Measurements from ENCODE around the gene OR14A2. TPM values are rescaled to one million over a fixed set of nuclear protein-coding genes. Genes with fewer than 3 reads are reported as not detected.

OR14A2 gene
- total and polyA plus RNA-seq, 2 donors (not counting 3 experiments of a cell fraction or from before 2014, with no cell fraction given), result not detected

DNA sequence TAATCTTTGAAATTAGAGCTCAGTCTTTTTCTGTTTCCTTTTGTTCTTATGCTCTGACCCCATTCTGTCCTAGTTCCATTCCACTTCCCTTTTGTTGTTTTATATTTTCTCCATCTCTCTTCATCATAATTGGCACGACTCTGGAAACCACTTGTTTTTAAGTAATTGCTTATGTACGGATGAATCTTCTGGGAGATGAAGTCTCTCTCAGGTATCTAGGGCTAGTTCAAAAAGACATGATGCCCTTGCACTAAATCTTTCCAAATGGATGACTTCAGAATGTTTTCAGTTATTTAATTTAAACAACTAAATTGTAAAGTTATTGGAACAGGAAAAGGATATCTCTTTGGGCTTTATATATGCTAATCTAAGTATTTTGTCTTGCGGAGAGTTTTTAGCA lies 31.4 kb downstream of the OR14A2 start, which contains the start of gene OR6F1:
Gene OR6F1 (minus strand): TSS at position 101 of the 400 bp plus-strand sequence. CDS start 3,891 bp downstream, outside the sequence.
- Histone ChIP-seq H3K79me2 (ENCODE audit: control insufficient read depth, insufficient read depth, low read length) (no peaks in the 10 kb centered on the region), H2AFZ (ENCODE audit: low read depth, low read length) (no peak within 1 kb of the TSS), H3K9me3 (replicated peaks; ENCODE audit: control insufficient read depth, insufficient read depth, low read length) (peaks cover 9% of the 10 kb centered on the region), H3K9me1 (replicated peaks; ENCODE audit: control insufficient read depth, extremely low read depth, insufficient read depth, low read length) (no peaks in the 10 kb centered on the region), H3K4me3 (replicated peaks in 1 of 3; ENCODE audit: insufficient read depth in 1 of 3, low read depth in 1 of 3, low read length in 3 of 3) (no peak within 1 kb of the TSS), H3K27ac (ENCODE audit: insufficient read depth, low read depth, low read length) (no peak within 1 kb of the TSS), H3K9ac (replicated peaks; ENCODE audit: extremely low read depth, insufficient read depth, low read length) (no peak within 1 kb of the TSS), H3K36me3 (ENCODE audit: control insufficient read depth in 2 of 2, extremely low read depth in 1 of 2, insufficient read depth in 2 of 2, low read length in 2 of 2) (no peaks in the 10 kb centered on the region), H3K27me3 (ENCODE audit: control insufficient read depth in 2 of 2, insufficient read depth in 2 of 2, low read length in 2 of 2) (no peaks in the 10 kb centered on the region), H3K4me2 (ENCODE audit: insufficient read depth, low read length) (no peak within 1 kb of the TSS), H4K20me1 (replicated peaks; ENCODE audit: control insufficient read depth, extremely low read depth, insufficient read depth, low read length) (no peaks in the 10 kb centered on the region), H3K4me1 (ENCODE audit: control insufficient read depth, extremely low read depth, insufficient read depth, low read length) (no peaks in the 10 kb centered on the region)
- CTCF ChIA-PET, result no interaction called here
- POLR2A ChIA-PET, result no interaction called here
- no TSS peak for BruUV-seq (replicated peaks)
- dilution Hi-C loops (cut with MboI; ENCODE audit: extremely low pct_ligation_motif_present, low sequenced_read_pairs) (no loop called here), intact Hi-C loops (cut with micrococcal nuclease) (no loop called here)
- DNase-seq (ENCODE audit: low read depth, low spot score) (no peak), FAIRE-seq (no peak)
- TF ChIP-seq EZH2 (IDR thresholded peaks at IDR 0.05; ENCODE audit: borderline replicate concordance, low read depth, low read length, severe bottlenecking) (no peak), GATA2 (IDR thresholded peaks at IDR 0.05; ENCODE audit: insufficient read depth, insufficient read length, low read depth, low read length) (no peak), JUN (IDR thresholded peaks at IDR 0.05; ENCODE audit: borderline replicate concordance, insufficient read depth, insufficient read length, low read depth) (no peak), POLR2AphosphoS5 (IDR thresholded peaks at IDR 0.05; ENCODE audit: insufficient read depth, low read depth, low read length) (no peak), MYC (IDR thresholded peaks at IDR 0.05; ENCODE audit: low read depth, low read length) (no peak), POLR2A (IDR thresholded peaks at IDR 0.05; ENCODE audit: low read depth, low read length) (no peak), FOS (IDR thresholded peaks at IDR 0.05; ENCODE audit: borderline replicate concordance, insufficient read depth, low read length) (no peak)
- TF ChIP-seq, protein P1, sequence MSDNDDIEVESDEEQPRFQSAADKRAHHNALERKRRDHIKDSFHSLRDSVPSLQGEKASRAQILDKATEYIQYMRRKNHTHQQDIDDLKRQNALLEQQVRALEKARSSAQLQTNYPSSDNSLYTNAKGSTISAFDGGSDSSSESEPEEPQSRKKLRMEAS (IDR thresholded peaks at IDR 0.05; ENCODE audit: insufficient read depth, insufficient read length), result no peak
- TF ChIP-seq, protein P2, sequence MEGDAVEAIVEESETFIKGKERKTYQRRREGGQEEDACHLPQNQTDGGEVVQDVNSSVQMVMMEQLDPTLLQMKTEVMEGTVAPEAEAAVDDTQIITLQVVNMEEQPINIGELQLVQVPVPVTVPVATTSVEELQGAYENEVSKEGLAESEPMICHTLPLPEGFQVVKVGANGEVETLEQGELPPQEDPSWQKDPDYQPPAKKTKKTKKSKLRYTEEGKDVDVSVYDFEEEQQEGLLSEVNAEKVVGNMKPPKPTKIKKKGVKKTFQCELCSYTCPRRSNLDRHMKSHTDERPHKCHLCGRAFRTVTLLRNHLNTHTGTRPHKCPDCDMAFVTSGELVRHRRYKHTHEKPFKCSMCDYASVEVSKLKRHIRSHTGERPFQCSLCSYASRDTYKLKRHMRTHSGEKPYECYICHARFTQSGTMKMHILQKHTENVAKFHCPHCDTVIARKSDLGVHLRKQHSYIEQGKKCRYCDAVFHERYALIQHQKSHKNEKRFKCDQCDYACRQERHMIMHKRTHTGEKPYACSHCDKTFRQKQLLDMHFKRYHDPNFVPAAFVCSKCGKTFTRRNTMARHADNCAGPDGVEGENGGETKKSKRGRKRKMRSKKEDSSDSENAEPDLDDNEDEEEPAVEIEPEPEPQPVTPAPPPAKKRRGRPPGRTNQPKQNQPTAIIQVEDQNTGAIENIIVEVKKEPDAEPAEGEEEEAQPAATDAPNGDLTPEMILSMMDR (IDR thresholded peaks at IDR 0.05; ENCODE audit: extremely low read depth in 1 of 2, insufficient read depth in 1 of 2, low read depth in 1 of 2, low read length in 2 of 2), result no peak

All from endothelial cell of umbilical vein (primary cell).